ENCODE results near the gene XRN1. TPM values are rescaled to one million over a fixed set of nuclear protein-coding genes. Genes with fewer than 3 reads are reported as not detected.
"Not testable (repeated sequence)": the region's sequence is repeated elsewhere in the genome, so short reads cannot be mapped to it uniquely, and the experiment has no call there.

The XRN1 gene
- total and polyA plus RNA-seq, 12 donors: 2.1 to 33.4 (median 20.6) TPM

DNA sequence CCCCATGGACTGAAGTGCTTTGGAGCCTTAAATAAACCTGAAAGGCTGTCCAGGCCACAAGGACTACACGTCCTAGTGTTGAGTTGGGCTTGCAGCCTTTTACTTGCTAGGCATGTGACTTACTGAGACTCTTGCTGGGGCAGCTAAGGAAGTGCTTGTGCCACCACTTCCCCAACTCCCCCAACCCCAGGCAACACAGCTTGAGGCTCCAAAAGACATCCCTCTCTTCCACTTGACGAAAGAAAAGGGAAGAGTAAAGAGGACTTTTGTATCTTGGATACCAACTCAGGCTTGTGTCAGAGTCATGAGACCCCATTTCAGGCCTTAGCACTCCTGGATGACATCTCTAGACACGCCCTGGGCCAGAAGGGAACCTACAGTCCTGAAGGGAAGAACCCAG, 109.8 kb downstream of the XRN1 start:
- intact Hi-C loops (cut with DNase I): no loop called here
- H3K36me3 ChIP-seq: peaks cover 0 to 91% (median 22%) of the 10 kb centered on the region in 9 donors
- H3K4me1 ChIP-seq: peaks cover 0 to 4% (median 0%) of the 10 kb centered on the region in 9 donors
- H3K4me3 ChIP-seq: no peak overlapping the region
- WGBS, 2 donors: 73% methylated on average over 3 of the region's 3 CpGs
- peak overlapping the region in 1 of 10 donors; percentile 24 for H3K27ac ChIP-seq
- H3K27me3 ChIP-seq: no peaks in the 10 kb centered on the region
- TF ChIP-seq, protein P1, sequence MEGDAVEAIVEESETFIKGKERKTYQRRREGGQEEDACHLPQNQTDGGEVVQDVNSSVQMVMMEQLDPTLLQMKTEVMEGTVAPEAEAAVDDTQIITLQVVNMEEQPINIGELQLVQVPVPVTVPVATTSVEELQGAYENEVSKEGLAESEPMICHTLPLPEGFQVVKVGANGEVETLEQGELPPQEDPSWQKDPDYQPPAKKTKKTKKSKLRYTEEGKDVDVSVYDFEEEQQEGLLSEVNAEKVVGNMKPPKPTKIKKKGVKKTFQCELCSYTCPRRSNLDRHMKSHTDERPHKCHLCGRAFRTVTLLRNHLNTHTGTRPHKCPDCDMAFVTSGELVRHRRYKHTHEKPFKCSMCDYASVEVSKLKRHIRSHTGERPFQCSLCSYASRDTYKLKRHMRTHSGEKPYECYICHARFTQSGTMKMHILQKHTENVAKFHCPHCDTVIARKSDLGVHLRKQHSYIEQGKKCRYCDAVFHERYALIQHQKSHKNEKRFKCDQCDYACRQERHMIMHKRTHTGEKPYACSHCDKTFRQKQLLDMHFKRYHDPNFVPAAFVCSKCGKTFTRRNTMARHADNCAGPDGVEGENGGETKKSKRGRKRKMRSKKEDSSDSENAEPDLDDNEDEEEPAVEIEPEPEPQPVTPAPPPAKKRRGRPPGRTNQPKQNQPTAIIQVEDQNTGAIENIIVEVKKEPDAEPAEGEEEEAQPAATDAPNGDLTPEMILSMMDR (IDR thresholded peaks at IDR 0.05): no peak
- ATAC-seq (peak in 7 of 8 donors; percentile 33 to 62 (median 54)), DNase-seq (no peak)
- H3K9me3 ChIP-seq: peaks cover 0 to 36% (median 13%) of the 10 kb centered on the region in 11 donors

DNA sequence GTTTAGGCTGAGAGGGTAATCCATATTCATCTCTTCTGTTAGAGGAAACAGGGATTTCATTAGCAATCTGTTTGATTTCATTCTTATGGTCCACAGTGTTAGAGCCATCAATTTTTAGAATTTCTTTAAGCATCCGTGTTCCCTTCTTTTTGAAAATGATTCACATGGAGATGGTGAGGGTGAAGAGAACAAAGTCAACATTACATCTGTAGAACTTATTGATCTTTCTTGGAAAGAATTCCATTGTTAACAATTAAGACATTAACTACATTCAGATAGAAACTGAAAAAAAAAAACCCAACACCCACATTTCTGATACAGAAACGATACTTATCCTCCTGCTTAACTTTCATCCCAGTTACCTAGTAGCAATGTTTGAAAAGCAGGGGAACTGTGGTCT, 115.4 kb downstream of the XRN1 start:
- Histone ChIP-seq H3K9me3 (no peaks in the 10 kb centered on the region), H3K27ac (no peak overlapping the region), H3K36me3 (peaks cover 0 to 92% (median 26%) of the 10 kb centered on the region in 9 donors), H3K27me3 (no peaks in the 10 kb centered on the region), H3K4me1 (no peaks in the 10 kb centered on the region), H3K4me3 (no peak overlapping the region)
- intact Hi-C loops (cut with DNase I): no loop called here
- TF ChIP-seq, protein P1 (IDR thresholded peaks at IDR 0.05): no peak
- DNase-seq (no peak), ATAC-seq (no peak)
- WGBS, 2 donors: 95 to 98% methylated on average over 2 of the region's 2 CpGs

DNA sequence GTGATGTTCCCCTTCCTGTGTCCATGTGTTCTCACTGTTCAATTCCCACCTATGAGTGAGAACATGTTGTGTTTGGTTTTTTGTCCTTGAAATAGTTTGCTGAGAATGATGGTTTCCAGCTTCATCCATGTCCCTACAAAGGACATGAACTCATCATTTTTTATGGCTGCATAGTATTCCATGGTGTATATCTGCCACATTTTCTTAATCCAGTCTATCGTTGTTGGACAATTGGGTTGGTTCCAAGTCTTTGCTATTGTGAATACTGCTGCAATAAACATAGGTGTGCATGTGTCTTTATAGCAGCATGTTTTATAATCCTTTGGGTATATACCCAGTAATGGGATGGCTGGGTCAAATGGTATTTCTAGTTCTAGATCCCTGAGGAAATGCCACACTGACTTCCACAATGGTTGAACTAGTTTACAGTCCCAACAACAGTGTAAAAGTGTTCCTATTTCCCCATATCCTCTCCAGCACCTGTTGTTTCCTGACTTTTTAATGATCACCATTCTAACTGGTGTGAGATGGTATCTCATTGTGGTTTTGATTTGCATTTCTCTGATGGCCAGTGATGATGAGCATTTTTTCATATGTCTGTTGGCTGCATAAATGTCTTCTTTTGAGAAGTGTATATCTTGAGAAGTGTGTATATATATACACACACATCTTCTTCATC, 123.4 kb downstream of the XRN1 start:
- not testable (repeated sequence) for H3K27me3 ChIP-seq, H3K9me3 ChIP-seq, DNase-seq, H3K4me3 ChIP-seq, H3K27ac ChIP-seq, H3K4me1 ChIP-seq, ATAC-seq
- intact Hi-C loops (cut with DNase I): loop anchor here in 1 of 10 donors (10.0 kb wide), 1 partner anchor 100 kb away; no protein-coding TSS in a partner anchor
- WGBS, 2 donors: 94 to 97% methylated on average over 1 of the region's 1 CpG
- H3K36me3 ChIP-seq: peaks cover 0 to 78% (median 13%) of the 10 kb centered on the region in 9 donors

DNA sequence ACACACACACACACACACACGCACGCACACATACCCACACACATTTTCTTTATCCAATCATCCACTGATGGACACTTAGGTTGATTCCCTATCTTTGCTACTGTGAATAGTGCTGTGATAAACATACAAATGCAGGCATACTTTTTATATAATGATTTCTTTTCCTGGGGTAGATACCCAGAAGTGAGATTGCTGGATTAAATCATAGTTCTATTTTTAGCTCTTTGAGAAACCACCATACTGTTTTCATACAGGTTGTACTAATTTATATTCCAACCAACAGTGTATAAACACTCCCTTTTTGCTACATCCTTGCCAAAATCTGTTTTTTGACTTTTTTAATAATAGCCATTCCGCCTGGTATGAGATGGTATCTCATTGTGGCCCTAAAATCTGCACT, 127.9 kb downstream of the XRN1 start:
- intact Hi-C loops (cut with DNase I): loop anchor here in 1 of 10 donors (10.0 kb wide), 1 partner anchor 105 kb away; no protein-coding TSS in a partner anchor
- H3K4me1 ChIP-seq: no peaks in the 10 kb centered on the region
- no peak overlapping the region for H3K27ac ChIP-seq
- no peaks in the 10 kb centered on the region for H3K27me3 ChIP-seq
- H3K9me3 ChIP-seq: no peaks in the 10 kb centered on the region
- TF ChIP-seq, protein P1 (IDR thresholded peaks at IDR 0.05): no peak
- DNase-seq (no peak), ATAC-seq (no peak)
- peaks cover 0 to 80% (median 15%) of the 10 kb centered on the region in 9 donors for H3K36me3 ChIP-seq
- 94 to 98% methylated on average over 3 of the region's 3 CpGs for WGBS, 2 donors
- no peak overlapping the region for H3K4me3 ChIP-seq

DNA sequence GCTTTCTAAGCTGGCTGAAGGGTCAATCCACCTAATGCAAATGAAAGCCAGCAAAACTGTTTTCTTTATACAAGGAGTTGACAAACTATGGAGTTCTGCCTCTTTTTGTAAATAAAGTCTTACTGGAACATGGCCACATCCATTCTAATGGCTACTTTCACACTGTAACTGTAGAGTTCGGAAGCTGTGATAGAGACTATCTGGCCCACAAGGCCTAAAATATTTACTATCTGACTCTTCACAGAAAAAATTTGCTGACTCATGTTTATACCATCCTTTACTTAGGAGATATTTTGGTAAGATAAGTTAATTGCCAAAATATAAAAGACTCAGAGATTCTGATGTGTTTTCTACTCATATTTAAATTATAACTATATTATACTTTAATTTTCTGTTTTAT, 128.7 kb downstream of the XRN1 start:
- no peak for DNase-seq
- no peak for ATAC-seq
- WGBS, 2 donors: 92% methylated on average over 1 of the region's 1 CpG
- Histone ChIP-seq H3K9me3 (no peaks in the 10 kb centered on the region), H3K27ac (no peak overlapping the region), H3K36me3 (peaks cover 0 to 83% (median 15%) of the 10 kb centered on the region in 9 donors), H3K4me3 (no peak overlapping the region), H3K4me1 (no peaks in the 10 kb centered on the region), H3K27me3 (no peaks in the 10 kb centered on the region)
- intact Hi-C loops (cut with DNase I): no loop called here
- TF ChIP-seq, protein P1 (IDR thresholded peaks at IDR 0.05): no peak
